Bone marrow (tissue), 2 donors: ENCODE results near the gene USHBP1.

ENCODE experiments used
- DNase-seq, 2 donors: peaks; one replicate each; lab custom pipeline; 2025; lab: John Stamatoyannopoulos, UW

USHBP1 gene

GRCh38 chr19:17211547-17212446 is 52.7 kb downstream of the USHBP1 start:
- DNase-seq, result no peak

- DNase-seq, result no peak
Observed at GRCh38 chr19:17210296-17210695, 54.2 kb downstream of the USHBP1 start.

GRCh38 chr19:17209126-17210036 is 55.2 kb downstream of the USHBP1 start:
- DNase-seq, result no peak

DNA sequence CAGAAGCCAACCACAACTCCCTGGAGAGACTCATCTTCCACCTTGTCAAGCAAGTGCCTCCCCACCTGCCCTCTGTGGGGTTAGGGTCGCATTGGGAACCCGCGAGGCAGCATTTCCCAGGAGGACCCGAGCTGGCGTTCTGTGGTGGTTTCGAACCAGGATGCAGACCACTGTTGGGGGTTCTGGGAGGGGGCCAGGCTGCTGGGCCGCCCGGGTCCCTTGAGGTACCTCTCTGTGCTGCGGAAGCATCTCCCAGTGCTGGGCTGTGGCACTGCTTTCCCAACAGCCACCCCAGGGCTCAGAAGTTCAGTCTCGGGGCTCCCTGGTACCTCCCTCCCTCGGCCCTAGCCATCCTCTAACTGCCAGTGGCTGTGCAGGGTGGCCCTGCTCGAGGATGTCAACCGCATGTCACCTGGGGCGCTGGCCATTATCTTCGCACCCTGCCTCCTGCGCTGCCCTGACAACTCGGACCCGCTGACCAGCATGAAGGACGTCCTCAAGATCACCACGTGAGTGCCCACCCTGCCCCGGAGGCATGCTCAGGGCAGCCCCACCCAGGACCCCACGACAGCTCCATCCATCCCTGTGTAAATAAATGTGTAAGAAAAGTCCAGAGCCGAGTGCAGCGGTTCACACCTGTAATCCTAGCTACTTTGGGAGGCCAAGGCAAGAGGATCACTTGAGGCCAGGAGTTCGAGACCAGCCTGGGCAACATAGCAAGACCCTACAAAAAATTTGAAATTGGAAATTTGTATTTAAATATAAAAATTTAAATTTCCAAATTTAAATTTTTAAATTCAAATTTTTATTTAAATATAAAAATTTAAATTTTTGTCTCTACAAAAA is 57.6 kb downstream of the USHBP1 start:
- DNase-seq, result no peak

DNA sequence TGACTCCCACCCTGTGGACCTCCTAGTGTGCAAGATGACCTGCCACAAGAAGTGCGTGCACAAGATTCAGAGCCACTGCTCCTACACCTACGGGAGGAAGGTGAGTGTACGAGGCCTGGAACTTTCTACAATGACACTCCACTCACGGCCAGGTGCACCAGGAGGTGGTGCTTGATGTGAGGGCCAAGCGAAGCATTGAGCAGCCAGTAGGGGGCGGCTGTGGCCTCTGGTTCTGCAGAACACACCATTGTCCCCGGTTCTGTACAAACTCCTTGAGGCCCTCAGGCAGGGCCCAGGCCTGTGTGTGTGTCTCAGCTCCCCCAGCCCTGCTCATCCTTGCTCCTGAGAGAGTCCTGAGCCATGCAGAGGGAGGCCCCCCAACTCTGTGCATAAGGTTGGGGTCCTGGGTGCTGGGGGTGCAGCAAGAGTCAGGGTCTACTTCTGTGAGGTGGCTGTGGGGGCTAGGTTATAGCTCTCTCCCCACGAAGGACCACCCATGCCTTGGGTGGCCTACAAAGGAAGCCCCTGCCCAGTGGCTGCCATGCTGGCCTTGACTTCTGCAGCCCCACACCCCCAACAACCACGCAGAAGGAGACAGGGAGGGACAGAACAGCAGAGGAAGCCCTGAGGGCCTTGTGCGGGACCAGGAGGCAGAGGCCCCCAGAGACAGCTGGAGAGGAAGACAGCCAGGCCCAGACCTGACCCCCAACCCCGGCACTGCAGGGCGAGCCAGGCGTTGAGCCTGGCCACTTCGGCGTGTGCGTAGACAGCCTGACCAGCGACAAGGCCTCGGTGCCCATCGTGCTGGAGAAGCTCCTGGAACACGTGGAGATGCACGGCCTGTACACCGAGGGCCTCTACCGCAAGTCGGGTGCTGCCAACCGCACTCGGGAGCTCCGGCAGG is 59.1 kb downstream of the USHBP1 start:
- DNase-seq, result no peak

- no peak for DNase-seq
Observed at GRCh38 chr19:17202713-17203112, 61.8 kb downstream of the USHBP1 start.

GRCh38 chr19:17202249-17202648 is 62.3 kb downstream of the USHBP1 start:
- no peak for DNase-seq

- no peak for DNase-seq
Observed at GRCh38 chr19:17200408-17201079, 64.0 kb downstream of the USHBP1 start.
